HEK293 (cell line): ENCODE results near the gene PRKCZ.

Source experiments
- CTCF ChIP-seq: fragments of 450-650 bp; formaldehyde crosslinking; IDR thresholded peaks from 2 replicates; pipeline ENCODE4 v1.5.1; 2016; ENCODE audit warnings: missing biosample characterization, missing genetic modification characterization
- IKZF3 ChIP-seq: fragments of 450-650 bp; IDR thresholded peaks from 2 replicates; pipeline ENCODE4 v1.5.0; 2018; ENCODE audit warnings: missing biosample characterization, mild to moderate bottlenecking, missing genetic modification characterization, moderate library complexity
- MYNN ChIP-seq: fragments of 450-650 bp; formaldehyde crosslinking; IDR thresholded peaks from 2 replicates; pipeline ENCODE4 v1.5.1; 2016; ENCODE audit warnings: missing biosample characterization, missing genetic modification characterization, borderline replicate concordance
- REPIN1 ChIP-seq: fragments of 450-650 bp; formaldehyde crosslinking; IDR thresholded peaks from 2 replicates; pipeline ENCODE4 v1.5.1; 2017; ENCODE audit warnings: missing biosample characterization, missing genetic modification characterization, low read depth
- REST ChIP-seq: fragments of 450-650 bp; formaldehyde crosslinking; IDR thresholded peaks from 2 replicates; pipeline ENCODE4 v1.5.1; 2016; ENCODE audit warnings: missing biosample characterization, missing genetic modification characterization
- ZBTB7A ChIP-seq: fragments of 450-650 bp; formaldehyde crosslinking; IDR thresholded peaks from 2 replicates; pipeline ENCODE4 v1.5.1; 2016; ENCODE audit warnings: low read depth, missing biosample characterization, missing genetic modification characterization
- ZEB2 ChIP-seq: fragments of 450-650 bp; formaldehyde crosslinking; IDR thresholded peaks from 2 replicates; pipeline ENCODE4 v1.5.1; 2016; ENCODE audit warnings: missing biosample characterization, missing genetic modification characterization
- ZNF146 ChIP-seq: fragments of 450-650 bp; formaldehyde crosslinking; IDR thresholded peaks from 2 replicates; pipeline ENCODE4 v1.5.1; 2016; ENCODE audit warnings: missing biosample characterization, missing genetic modification characterization
- ZNF274 ChIP-seq, 2 experiments: fragments of 200-500 bp in 1 of 2; fragments of 450-650 bp in 1 of 2; sonication (Bioruptor generic) in 1 of 2; formaldehyde crosslinking in 1 of 2; IDR thresholded peaks; 2 replicates each; pipeline versions ENCODE4 v1.5.1 to v1.6.1; 2014 to 2016; ENCODE audit warnings: borderline replicate concordance in 1 of 2, inconsistent platforms in 1 of 2, low read length in 1 of 2, missing biosample characterization in 1 of 2, missing genetic modification characterization in 1 of 2
- ZNF362 ChIP-seq: fragments of 450-650 bp; formaldehyde crosslinking; IDR thresholded peaks from 2 replicates; pipeline ENCODE4 v1.5.1; 2016; ENCODE audit warnings: missing biosample characterization, missing genetic modification characterization
- ZNF514 ChIP-seq: fragments of 450-650 bp; formaldehyde crosslinking; IDR thresholded peaks from 2 replicates; pipeline ENCODE4 v1.5.1; 2016; ENCODE audit warnings: missing biosample characterization, missing genetic modification characterization
- ZNF529 ChIP-seq: fragments of 450-650 bp; formaldehyde crosslinking; IDR thresholded peaks from 2 replicates; pipeline ENCODE4 v1.5.1; 2017; ENCODE audit warnings: missing genetic modification characterization, missing biosample characterization; ENCODE audit not compliant: insufficient replicate concordance

GRCh38 chr1:2106659-2107405, 56.6 kb downstream of the PRKCZ start:
- no peak for TF ChIP-seq ZNF514 (tag by site-specific recombination)
- no peak for TF ChIP-seq ZBTB7A (tag by site-specific recombination)
- no peak for TF ChIP-seq REPIN1
- no peak for TF ChIP-seq MYNN (tag by site-specific recombination)
- no peak for TF ChIP-seq REST
- no peak for TF ChIP-seq CTCF (tag by site-specific recombination)
- TF ChIP-seq IKZF3, result no peak
- no peak for TF ChIP-seq ZEB2 (tag by site-specific recombination)
- TF ChIP-seq ZNF146 (tag by site-specific recombination), result no peak
- TF ChIP-seq ZNF529 (tag by site-specific recombination), result no peak
- TF ChIP-seq ZNF274 (IDR thresholded peaks at IDR 0.05; ENCODE audit: low read length), result no peak
- no peak for TF ChIP-seq ZNF274 (tag by site-specific recombination; IDR thresholded peaks at IDR 0.05; ENCODE audit: borderline replicate concordance)
- TF ChIP-seq ZNF362 (tag by site-specific recombination), result no peak
